Large intestine (tissue), 3 donors: Measurements from ENCODE around the gene LMCD1. TPM values are rescaled to one million over a fixed set of nuclear protein-coding genes. Genes with fewer than 3 reads are reported as not detected.
A peak's percentile ranks its signal among the peaks of the same experiment; 100 is the strongest.

ENCODE experiments used
- DNase-seq, 2 donors: peaks; one replicate each; pipeline versions ENCODE4 v3.0.0 to v3.0.0-alpha.2; 2013
- H3K27ac ChIP-seq: one replicate; pipeline ENCODE4 v1.5.1; 2013; ENCODE audit warnings: low read length
- H3K27me3 ChIP-seq: 2 replicates; pipeline ENCODE4 v1.6.1; 2013; ENCODE audit warnings: low read length; ENCODE audit not compliant: control insufficient read depth, insufficient read depth
- H3K36me3 ChIP-seq: 2 replicates; pipeline ENCODE4 v1.6.1; 2013; ENCODE audit warnings: low read length; ENCODE audit not compliant: control insufficient read depth, insufficient read depth
- H3K4me1 ChIP-seq: one replicate; pipeline ENCODE4 v1.6.1; 2013; ENCODE audit warnings: low read length; ENCODE audit not compliant: control insufficient read depth, insufficient read depth
- H3K4me3 ChIP-seq: one replicate; pipeline ENCODE4 v1.5.1; 2013; ENCODE audit warnings: low read length
- H3K9me3 ChIP-seq: one replicate; pipeline ENCODE4 v1.6.1; 2013; ENCODE audit warnings: mild to moderate bottlenecking, low read depth, low read length, moderate library complexity; ENCODE audit not compliant: control insufficient read depth
- WGBS: methylation state at CpG from one replicate; pipeline ENCODE4 v1.1.5; 2013; ENCODE audit warnings: low lambda C conversion rate; ENCODE audit not compliant: insufficient coverage; 5-methylcytosine and 5-hydroxymethylcytosine counted together
- polyA plus RNA-seq: library from polyadenylated mRNA; unstranded; fragments of 120-200 nt; gene quantifications from one replicate; pipeline ENCODE4 v1.2.1, GENCODE V29; 2013

Gene LMCD1
- polyA plus RNA-seq, 1 donor: 14.4 TPM

DNA sequence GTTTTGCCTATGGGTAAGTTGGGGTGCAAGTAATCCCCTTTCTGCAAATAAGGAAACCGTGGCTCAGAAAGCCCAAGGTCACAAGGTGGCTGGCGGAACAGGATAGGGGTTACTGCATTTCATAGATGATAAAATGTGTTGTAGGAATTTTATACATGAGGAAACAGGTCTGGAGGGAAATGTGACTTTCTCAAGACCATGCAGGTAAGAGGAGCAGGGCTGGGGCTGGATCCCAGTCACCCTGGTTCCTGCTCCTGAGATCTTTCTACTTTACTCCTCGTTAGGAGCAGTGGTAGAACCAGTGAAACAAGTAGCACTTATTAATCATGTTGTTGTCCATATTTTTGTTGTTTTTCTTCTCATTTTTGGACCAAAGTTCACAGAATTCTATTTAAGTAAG is 79.8 kb downstream of the LMCD1 start:
- Histone ChIP-seq H3K9me3 (no peaks in the 10 kb centered on the region), H3K27ac (no peak overlapping the region), H3K4me3 (no peak overlapping the region), H3K4me1 (no peaks in the 10 kb centered on the region), H3K27me3 (no peaks in the 10 kb centered on the region), H3K36me3 (no peaks in the 10 kb centered on the region)
- DNase-seq: no peak
- 60% methylated on average over 1 of the region's 3 CpGs for WGBS

DNA sequence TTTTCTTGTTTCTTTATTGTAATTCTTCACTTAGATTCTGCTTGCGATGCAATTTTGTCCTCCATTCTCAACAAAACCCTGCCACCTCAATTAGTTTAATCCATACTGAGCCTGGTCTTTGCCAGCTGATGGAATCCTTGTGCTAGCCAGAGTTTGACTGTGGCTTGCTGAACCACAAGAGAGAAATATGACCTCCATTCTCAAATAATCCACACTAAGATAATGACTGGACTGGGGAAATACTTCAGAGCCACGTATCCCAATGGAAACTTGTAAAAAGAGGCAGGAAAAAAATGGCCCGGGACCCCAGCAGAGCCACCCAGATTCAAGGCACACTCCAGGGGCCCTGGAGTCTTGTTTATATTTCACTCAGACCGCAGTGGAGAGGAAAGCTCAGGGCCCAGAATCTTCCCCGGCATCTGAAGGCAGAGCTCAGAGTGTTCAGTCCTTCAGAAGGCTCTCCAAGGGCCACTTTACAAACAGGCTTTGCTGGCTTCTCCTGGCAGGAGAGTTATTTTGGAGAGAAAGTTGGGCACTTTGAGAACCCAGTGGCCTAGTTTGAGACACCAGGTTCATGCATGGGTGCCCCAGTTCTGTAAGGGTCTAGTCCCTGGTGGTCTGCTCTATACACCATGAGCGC is 80.3 kb downstream of the LMCD1 start:
- no peaks in the 10 kb centered on the region for H3K9me3 ChIP-seq
- no peaks in the 10 kb centered on the region for H3K36me3 ChIP-seq
- WGBS: 100% methylated on average over 1 of the region's 6 CpGs
- no peak for DNase-seq
- no peaks in the 10 kb centered on the region for H3K27me3 ChIP-seq
- no peak overlapping the region for H3K4me3 ChIP-seq
- H3K4me1 ChIP-seq: no peaks in the 10 kb centered on the region
- no peak overlapping the region for H3K27ac ChIP-seq

DNA sequence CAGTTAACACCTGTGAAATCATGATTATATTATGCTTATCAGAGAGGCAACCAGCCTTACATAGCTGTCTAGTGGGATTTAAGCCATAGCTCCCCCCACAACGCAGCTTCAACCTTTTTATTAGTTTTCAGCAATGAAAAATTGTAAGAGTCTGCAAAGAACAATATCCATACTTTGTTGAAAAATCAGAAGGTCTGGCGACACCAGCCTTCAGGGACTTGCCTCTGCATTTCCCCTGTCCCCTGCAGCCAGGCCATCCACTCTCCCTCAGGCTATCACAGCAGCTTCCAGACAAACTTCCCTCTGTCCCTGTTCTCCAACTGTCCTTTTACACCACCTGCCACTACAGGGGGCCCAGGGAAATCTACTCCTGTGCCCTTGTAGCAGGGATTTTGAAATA is 83.0 kb downstream of the LMCD1 start:
- Histone ChIP-seq H3K27ac (no peak overlapping the region), H3K27me3 (no peaks in the 10 kb centered on the region), H3K4me1 (no peaks in the 10 kb centered on the region), H3K9me3 (no peaks in the 10 kb centered on the region), H3K36me3 (no peaks in the 10 kb centered on the region), H3K4me3 (no peak overlapping the region)
- no peak for DNase-seq
- WGBS: no CpG with 5 or more reads among the region's 2 CpGs

DNA sequence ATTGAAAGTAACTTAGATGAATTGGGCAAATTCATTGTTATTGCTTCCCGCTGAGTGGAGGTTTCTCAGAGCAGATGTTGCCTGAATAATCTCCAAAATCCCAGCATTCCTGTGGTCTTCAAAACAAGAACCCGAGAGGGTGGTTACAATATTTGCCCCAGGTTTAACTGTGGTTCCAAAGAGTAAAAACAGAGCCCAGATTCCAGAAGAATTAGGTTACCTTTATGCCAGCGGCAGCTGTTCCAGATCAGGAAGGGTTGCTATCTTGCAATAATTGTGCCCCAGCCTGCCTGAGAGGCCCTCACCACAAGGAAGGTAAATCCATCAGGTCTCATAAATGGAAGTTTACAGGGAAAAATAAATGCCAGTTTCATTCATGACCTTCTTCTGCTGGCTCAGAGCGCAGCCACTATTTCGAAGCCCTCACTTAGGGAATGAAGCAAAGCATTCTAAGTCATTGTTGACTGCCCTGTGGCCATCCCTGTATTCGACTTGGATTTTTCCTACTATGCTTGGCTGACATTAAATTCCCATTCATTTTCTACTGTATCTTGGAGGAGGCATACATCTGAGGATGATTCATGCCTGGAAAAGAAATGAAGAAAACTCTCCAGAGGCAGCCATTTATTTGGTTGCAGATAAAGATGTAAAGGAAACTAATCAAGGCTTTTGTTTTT is 88.4 kb downstream of the LMCD1 start:
- Histone ChIP-seq H3K27ac (no peak overlapping the region), H3K27me3 (no peaks in the 10 kb centered on the region), H3K4me3 (no peak overlapping the region), H3K36me3 (no peaks in the 10 kb centered on the region), H3K4me1 (no peaks in the 10 kb centered on the region), H3K9me3 (no peaks in the 10 kb centered on the region)
- DNase-seq: peak in 1 of 2 donors; percentile 8
- no CpG with 5 or more reads among the region's 6 CpGs for WGBS

DNA sequence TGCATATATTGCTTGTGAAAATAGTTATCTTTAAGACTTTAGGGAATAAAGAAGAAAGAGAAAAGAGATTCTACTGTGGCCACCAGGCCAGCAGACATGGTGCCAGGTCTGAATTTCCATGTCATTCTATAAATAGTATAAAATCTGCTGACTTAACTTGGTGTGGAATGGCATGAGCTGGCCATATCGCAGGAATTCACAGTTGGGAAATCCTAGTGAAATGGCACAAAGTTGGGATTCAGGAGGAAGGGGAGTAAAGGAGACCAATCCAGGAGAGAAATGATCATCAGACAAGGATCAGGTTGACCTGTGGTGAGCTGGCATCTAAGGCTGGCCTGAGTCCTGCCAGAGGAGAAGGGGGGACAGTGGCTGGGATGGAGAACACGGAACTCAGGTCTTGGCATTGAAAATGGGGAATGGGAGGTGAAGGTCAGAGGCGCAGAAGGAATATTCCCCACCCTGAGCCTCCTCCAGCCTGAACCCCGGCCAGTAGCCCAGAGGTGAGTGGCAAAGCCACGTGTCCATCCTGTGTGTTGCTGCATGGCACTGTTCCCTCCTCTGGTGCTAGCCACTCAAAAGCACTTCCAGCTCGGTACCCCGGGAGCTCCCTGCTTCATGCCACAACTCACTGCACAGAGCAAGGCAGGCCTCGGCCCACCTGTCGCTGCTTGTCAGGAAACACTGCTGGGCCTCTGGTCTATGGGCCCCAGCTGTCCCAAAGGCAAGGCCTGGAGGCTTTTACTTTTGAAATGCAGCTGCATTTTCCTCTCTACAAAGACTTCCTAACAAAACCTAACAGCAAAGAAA is 91.6 kb downstream of the LMCD1 start:
- no peak for DNase-seq
- no peaks in the 10 kb centered on the region for H3K9me3 ChIP-seq
- no peaks in the 10 kb centered on the region for H3K36me3 ChIP-seq
- H3K27ac ChIP-seq: no peak overlapping the region
- H3K4me1 ChIP-seq: no peaks in the 10 kb centered on the region
- no peaks in the 10 kb centered on the region for H3K27me3 ChIP-seq
- no CpG with 5 or more reads among the region's 9 CpGs for WGBS
- H3K4me3 ChIP-seq: no peak overlapping the region

DNA sequence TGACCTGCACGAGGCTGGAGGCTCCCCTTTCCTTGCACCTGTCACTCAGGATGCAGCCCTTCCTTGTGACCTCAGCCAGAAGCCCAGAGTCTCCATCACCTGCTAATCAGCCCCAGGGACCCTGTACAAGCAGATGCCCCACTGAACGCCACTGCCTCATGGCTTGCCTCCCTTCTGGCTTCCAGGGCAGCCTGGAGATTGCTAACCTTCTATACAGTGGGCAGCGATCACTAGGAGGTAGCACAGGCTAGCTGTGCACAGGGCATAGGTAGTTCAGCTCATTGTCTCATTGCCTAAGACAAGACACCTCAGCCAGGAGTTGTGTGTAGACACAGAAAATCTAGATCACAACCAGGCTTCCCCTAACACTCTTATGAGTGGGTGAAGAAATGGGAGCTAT is 93.6 kb downstream of the LMCD1 start:
- no peak for DNase-seq
- no peak overlapping the region for H3K4me3 ChIP-seq
- H3K27me3 ChIP-seq: no peaks in the 10 kb centered on the region
- H3K36me3 ChIP-seq: no peaks in the 10 kb centered on the region
- no peaks in the 10 kb centered on the region for H3K4me1 ChIP-seq
- no CpG with 5 or more reads among the region's 3 CpGs for WGBS
- no peaks in the 10 kb centered on the region for H3K9me3 ChIP-seq
- H3K27ac ChIP-seq: no peak overlapping the region

DNA sequence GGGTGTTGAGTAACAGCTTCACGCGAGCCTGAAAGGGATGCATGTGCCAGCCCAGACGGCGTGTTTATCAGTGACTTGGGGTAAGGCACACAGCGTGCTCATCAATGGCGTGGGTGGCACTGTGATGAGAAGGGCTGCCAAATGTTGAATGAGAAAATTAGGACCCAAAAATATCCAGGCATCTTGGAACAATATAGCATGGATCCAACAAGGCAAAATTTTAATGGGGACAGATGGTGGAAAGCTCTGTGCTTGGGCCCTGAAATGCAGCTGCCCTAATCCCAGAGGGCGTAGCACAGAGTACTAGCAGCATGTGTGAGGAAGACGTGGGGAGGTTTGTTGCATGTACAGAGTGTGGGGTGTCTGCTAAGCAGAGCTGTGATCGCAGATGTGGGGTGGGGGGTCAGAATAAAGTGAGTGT is 94.1 kb downstream of the LMCD1 start:
- WGBS: 100% methylated on average over 2 of the region's 9 CpGs
- no peaks in the 10 kb centered on the region for H3K4me1 ChIP-seq
- DNase-seq: no peak
- no peaks in the 10 kb centered on the region for H3K36me3 ChIP-seq
- no peak overlapping the region for H3K4me3 ChIP-seq
- H3K27ac ChIP-seq: no peak overlapping the region
- H3K9me3 ChIP-seq: no peaks in the 10 kb centered on the region
- H3K27me3 ChIP-seq: no peaks in the 10 kb centered on the region

DNA sequence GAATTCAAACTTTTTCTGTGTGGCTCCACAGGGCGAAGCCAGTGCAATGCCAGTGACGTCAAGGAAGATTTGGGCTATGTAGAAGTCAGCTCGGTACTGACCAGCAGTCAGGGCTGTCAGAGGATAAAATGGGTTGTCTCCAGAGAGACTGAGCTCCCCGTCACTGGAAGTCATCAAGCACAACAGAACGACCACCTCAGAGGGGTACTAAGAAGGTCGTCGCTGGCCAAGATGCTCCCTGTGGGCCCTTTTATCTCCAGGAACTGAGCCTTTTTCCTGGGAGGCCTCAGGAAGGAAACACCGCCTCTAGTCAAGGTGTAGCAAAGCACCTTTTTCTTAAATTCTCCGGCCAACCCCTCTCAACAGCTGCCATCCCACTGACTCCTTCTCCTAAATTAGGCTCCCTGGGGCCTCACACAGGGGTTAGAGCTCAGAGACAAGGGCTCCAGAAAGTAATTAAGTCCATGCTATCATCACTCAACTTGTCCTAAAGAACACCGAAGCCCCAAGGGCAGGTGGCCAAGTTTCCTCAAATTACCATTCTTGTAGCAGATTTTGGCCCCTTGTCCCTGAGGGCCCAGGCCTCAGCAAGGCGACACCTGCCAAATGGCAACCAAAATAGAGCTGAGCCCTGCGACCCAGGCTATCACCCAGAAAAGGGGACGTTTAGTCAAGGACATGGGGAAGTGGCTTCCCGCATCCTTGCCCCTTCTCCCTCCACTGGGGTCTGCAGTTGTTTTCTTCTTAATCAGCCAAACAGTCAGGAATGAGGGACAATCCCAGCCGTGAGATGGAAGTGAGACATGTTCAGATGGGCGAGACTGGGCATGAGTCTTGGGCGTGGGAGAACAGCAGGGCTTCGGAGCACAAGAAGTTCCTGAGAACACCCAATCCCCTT is 94.9 kb downstream of the LMCD1 start:
- no peaks in the 10 kb centered on the region for H3K4me1 ChIP-seq
- no peaks in the 10 kb centered on the region for H3K36me3 ChIP-seq
- H3K27me3 ChIP-seq: no peaks in the 10 kb centered on the region
- H3K4me3 ChIP-seq: no peak overlapping the region
- DNase-seq: no peak
- no peaks in the 10 kb centered on the region for H3K9me3 ChIP-seq
- no peak overlapping the region for H3K27ac ChIP-seq
- WGBS: no CpG with 5 or more reads among the region's 18 CpGs

DNA sequence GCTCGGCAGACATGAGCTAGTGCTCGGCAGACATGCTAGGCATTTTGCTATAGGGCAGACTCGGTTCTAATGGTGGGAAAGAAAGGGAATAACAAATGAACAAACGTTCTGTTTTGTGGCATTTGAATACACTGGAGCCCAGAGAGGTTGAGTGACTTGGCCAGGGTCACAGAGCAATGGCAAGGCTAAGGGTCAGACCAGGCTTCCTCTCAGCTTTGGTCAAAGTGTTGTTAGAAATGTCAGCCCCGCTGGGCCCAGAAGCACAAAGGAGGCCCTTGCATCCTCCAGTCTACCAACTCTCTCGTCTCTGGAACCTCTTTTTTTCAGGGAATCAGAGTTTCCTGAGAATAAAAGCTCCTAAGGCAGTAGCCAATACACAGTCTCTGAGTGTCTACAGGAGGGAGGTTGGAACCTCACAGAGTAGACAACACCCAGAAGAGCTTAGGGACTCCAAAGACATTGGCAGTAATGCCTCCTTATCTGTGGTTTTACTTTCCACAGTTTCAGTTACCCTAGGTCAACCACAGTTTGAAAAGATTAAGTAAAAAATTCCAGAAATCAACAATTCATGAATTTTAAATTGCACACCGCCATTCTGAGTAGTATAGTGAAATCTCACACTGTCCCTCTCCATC is 95.7 kb downstream of the LMCD1 start:
- Histone ChIP-seq H3K4me1 (no peaks in the 10 kb centered on the region), H3K36me3 (no peaks in the 10 kb centered on the region), H3K9me3 (no peaks in the 10 kb centered on the region), H3K4me3 (no peak overlapping the region), H3K27me3 (no peaks in the 10 kb centered on the region), H3K27ac (no peak overlapping the region)
- no peak for DNase-seq
- 74% methylated on average over 3 of the region's 7 CpGs for WGBS
